HG03469 (cell line): Measurements from ENCODE around the gene DNAJB14.

Source experiments
- ATAC-seq: cut with Tn5 transposase; IDR thresholded peaks from one replicate; pipeline ENCODE4 v1.9.1; 2021; ENCODE audit warnings: mild to moderate bottlenecking, moderate library complexity, moderate number of reproducible peaks; ENCODE audit not compliant: unreplicated experiment

Gene DNAJB14

DNA sequence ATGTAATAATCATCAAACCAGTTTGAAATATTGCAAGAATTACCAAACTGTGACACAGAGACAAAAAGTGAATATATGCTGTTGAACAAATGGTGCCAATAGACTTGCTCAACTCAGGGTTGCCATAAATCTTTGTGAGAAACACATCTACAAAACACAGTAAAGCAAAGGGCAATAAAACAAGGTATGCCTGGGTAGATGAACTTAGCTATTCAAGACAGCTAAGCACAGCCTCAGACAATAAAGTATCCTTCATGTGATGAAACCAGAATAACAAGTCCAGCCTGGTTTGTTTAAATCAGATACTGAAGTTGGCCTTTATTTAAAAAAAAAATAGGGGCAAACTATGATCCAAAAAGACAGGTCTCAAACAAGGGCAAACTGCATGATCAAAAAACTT is 71.3 kb downstream of the DNAJB14 start:
- no peak for ATAC-seq

DNA sequence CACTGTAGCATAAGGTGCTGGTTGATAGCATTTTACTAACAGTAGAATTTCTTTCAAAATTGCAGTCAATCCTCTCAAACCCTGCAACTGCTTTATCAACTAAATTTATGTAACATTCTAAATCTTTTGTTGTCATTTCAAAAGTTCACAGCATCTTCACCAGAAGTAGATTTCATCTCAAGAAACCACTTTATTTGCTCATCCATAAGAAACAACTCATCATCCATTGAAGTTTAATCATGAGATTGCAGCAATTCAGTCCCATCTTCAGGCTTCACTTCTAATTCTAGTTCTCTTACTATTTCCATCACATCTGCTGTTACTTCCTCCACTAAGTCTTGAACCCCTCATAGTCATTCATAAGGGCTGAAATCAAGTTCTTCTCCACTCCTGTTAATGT is 73.8 kb downstream of the DNAJB14 start:
- no peak for ATAC-seq

DNA sequence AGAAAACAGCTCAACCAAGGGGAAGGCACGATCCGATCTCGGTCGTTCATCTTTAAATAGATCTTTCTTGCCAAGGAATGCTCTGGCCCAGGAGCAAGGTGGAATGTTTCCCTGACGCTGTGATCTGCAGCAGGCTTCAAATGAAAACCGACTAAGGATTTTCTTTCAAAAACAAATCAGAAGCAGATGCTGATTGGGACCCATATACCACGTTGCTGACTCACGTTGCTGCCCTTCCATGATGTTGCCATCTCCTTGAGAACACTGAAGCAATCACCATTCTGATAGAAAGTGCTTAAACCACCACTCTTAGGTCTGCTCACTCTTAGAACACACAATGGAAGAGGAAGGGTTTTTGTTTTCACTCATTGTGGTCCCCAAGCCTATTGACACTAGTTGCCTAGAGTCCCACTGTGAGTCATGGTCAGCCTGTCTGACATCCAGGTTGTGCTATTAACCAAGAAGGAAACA is 78.3 kb downstream of the DNAJB14 start:
- ATAC-seq = no peak

DNA sequence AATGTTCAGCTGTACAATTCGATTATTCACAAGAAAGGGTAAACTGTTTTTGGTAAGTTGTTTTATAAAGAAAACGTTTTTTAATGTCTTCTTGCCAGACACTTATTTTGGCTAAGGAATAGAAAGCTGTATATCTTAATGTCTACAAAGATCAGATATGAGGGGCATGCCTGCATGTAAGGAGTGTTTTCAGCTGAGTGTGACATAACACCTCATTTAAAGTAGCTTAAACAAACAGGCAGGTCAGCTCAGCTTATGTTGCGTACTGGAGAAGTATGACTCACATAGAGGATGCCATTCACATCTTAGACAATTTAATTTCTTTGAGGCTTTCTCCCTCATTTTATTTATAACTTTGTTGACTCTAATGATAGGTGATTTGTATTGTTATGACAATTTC is 82.6 kb downstream of the DNAJB14 start:
- ATAC-seq = no peak

DNA sequence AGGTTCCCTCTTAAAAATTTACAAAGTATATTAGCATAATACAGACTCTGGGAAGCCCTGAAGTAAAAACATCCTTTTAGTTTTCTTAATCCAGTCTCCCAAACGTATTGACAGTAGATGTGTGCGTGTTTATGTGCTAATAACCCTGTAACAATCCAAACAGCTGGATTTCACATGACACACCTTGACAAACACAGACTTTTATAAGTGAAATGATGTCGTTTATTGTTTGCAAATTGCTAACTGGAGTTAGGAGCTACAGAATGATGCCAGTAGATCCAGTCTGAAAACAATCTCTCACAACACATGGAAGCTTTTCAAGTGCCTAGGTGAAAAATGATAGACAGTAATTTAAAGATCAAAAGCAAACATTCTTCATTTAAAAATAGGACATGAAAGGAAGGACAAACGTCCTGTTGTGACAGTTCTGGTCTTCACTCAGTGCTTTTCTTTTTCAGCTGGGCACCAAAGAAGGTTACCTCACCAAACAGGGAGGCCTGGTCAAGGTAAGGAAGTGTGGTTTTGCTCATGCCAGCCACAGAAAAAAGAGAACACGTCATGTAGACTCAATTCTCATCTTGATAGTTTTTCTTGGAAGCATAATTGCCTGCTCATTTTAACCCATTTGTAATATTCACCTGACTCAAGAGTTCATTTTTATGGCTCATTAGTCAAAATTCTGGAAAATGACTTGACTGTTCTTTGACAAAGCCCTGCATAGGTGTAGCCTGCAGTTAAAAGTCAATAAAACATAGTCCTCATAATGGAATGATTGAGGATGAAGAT is 85.1 kb downstream of the DNAJB14 start:
- peak; percentile 30 for ATAC-seq

DNA sequence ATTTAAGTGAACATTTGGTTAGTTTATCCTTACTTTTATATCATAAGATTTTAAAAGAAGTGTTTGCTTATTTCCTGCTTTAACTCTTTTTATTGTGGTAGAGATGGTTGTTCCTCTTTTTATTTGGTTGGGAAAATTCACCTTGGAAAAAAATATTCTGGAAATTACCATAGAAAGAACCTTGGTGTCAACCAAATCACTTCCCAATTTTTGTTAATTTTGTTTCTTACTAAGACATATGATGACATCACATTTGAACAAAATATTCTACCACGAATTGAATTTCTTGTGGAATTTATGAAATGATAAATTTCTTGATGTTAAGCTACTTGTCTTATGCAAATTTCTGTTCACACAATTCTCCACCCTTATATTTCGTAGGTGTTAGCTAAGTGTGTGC is 85.9 kb downstream of the DNAJB14 start:
- no peak for ATAC-seq

DNA sequence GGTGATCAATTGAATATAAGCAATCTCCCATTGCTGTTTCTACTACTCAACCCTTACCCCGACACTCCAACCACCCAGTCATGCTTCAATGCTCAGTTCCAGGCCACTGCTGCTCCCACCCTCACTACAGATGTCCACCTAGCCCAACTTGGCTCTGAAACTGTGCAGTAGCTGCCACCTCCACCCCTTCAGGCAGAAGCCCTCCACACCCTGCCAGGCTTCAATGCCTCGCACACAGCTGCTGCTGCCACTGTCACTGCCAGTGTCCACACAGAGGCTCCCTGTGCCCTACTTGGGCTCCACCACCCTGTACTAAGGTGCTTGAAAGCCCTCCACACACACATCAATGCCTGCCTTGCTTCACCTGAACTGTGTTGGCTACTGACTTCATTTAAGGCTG is 86.8 kb downstream of the DNAJB14 start:
- peak; percentile 39 for ATAC-seq

DNA sequence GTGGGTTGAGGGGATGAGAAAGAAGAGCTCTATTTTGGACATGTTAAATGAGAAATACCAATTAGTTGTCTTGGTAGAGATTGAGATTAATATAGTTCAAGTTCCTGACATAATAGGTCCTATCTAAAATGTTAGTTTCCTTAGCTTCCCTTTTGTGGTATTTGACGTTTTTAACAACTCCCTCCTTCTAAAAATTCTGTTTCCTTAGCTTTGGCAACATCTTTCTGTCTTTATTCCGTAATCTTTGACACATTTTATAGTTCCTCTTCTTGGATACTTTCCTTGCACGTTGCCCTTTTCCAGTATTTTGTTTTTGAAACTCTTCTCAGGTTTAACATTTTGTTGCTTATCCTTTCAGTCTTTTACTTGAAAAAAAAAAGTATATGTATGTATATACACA is 89.1 kb downstream of the DNAJB14 start:
- ATAC-seq = no peak

DNA sequence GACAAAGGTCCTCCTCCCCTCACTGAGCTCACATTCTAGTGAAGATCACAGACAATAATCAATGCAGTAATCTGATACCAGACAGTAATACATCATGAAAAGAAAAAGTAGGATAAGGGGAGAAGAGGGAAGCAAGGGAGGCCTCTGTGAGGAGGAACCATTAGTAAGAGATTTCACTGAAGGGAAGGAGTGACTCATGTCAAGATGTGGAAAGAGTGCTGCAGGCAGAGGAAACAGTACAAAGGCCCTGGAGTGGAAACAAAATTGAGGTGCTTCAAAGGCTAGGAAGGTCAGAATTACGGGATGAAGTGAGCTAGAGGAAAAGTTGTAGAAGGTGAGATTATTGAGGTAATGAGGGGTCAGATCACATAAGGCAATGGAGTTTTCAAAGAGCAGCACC is 90.3 kb downstream of the DNAJB14 start:
- no peak for ATAC-seq

DNA sequence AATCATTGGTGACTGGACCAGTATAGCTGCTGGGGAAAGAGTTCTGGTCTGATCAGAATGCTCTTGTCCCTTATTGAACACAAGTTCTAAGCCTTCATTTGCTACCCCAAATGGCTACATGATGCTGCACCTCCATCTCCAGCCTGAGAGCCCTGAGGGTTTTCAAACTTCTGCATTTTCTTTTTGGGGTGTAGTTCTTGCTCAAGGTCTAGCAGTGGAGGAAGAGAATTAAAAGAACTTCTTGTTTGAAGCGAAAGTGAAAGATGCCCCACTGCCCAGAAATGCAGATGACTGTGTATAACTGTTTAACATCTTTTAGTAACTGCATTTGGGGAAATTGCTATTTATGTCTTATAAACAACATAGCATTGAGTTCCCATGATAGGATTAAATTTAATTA is 90.7 kb downstream of the DNAJB14 start:
- ATAC-seq = peak; percentile 35

DNA sequence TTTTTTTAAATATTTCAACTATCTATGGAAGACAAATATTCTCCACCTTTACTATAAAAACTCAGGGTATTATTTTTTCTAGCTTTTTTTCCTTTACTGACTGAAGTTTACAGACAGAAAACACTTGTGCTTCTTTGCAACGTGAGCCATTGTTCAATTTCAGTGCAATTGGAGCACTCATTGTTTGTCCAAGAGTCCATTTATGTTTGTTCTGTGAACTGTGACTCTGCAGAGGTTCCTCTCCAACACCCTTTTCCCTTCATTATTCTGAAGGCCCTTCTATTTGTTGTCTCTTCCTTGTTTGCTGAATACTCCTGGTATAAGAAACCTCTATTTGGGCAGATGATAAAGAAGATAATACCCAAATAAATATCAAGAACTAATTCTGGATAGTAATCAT is 92.4 kb downstream of the DNAJB14 start:
- no peak for ATAC-seq

DNA sequence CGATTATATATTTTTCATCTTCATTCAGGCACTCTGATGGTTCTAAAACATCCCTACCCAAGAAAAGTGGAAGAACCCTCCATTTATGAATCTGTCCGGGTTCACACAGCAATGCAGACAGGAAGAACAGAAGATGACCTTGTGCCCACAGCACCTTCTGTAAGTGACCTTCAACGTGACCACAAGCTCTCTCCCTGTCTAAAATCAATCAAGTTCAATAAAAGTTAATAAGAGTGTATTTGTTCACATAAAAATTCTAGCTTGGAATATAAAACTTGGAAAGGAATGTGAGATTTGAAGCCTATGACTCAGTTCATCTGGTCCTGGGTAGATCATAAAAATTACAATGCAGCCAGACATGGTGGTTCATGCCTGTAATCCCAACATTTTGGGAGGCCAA is 93.2 kb downstream of the DNAJB14 start:
- no peak for ATAC-seq

DNA sequence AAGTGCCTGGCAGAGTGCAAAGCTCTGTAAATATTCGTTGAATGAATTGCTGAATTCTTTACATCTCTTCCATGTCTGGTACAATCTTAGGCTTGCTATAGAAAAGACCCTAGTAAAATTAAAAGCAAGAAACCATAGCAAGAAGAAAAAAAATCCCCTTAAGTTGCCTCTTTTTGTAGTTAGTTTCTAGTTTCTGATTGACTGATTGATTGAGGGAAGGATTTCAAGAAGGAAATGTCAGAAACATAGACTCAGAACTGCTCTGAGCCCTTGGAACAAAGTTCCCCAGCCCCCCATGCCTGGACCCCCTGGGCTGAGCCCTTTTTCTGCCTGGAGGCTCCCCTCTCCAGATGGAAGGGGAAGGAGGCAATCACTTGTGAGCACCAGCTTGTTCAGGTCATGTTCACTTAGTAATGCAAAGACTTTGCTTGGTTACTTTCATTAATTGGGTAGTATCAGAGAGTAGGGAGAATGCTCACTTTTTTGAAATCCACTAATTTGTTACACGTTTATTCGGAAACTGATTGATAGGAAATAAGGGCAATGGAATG is 94.1 kb downstream of the DNAJB14 start:
- ATAC-seq = no peak

DNA sequence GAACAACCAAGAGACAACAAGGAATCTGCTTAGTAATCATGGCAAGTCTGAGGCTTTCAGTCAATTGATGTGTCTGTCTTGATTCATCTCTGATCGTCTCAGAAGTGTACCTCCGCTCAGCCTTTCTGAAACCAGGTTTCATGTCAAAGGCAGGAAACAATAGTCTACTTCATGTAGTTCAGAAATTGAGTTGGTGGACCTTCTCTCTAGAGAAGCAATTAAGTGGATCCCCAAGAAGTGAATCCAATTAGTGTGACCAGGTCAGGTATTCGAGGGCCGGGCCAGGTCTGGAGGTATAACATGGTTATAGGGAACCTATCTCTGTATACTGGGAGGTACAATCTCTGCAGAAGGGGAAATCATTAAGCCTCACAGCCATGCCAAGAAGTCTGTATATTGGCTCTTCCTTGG is 97.8 kb downstream of the DNAJB14 start:
- peak; percentile 27 for ATAC-seq

DNA sequence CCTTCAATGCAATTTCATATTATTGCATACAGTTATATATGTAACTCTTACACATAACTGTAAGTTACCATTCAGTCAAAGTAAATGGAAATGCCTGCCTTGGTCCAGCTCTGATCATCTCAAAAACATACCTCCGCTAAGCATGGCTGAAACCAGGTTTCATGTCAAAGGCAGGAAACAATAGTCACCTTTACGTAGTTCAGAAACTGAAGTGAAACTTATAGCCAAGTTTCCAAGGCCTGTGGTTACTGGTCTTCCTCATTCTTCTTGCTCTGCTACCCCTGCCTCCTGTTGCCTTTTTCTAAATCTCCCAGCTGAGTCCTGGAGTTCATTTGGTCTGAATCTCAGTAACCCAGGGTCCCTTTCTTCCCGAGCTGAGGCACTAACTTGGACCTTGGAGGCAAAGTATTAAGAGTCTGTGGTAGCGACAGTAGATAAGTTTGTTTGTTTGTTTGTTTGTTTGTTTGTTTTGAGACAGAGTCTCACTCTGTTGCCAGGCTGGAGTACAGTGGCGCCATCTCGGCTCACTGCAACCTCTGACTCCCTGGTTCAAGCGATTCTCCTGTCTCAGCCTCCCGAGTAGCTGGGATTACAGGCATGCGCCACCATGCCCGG is 98.9 kb downstream of the DNAJB14 start:
- peak; percentile 64 for ATAC-seq

DNA sequence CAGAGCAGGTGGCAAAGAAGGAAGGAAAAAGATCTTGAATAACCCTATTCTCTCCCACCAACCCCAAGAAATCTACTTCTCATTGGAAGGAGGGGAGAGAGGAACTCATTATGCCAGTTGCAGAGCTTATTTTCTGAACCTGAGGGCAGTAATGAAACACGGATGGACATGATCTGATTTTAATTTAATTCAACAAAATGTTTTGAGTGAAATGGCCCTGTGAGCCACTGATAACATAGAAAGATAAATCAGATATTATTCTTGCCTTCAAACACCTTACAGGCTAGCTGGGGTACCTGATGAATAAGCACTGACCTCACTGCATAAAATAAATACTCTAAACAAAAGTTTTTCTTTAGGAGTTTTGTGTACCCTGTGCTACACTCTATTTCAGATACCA is 99.5 kb downstream of the DNAJB14 start:
- no peak for ATAC-seq
